ENCODE data around the gene METRN. TPM values are rescaled to one million over a fixed set of nuclear protein-coding genes. Genes with fewer than 3 reads are reported as not detected.
A peak's percentile ranks its signal among the peaks of the same experiment; 100 is the strongest.

Gene METRN
- total and polyA plus RNA-seq, 2 donors (not counting 1 experiment from before 2014, with no cell fraction given): 6.9 to 10.4 TPM

DNA sequence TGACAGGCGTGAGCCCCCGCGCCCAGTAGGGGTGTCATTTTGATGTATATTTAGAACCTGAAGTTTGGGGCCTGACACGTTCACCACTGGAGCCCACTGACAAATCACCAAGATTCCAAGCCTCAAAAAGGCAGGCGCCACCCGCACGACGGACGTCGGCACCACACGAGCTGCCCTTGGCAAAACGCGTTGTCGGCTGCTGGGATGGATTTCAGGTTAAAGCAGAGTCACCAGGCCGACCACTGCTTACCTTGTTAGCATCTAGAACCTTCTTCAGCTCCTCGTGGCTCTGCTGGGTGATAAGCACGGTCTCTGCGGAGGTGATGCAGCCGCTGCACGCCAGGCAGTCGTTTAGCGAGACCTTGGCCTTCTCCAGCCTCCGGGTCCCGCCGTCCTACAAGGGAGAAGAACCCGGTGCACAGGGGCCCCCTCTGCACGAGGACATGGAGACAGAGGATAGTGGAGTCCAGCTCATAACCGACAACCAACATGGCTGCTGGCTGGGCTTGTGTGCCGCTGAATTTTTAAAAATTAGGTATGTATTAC lies 22.1 kb downstream of the METRN start:
- Histone ChIP-seq H3K9ac (ENCODE audit: low read length) (no peak overlapping the region), H3K27ac (ENCODE audit: low read length in 2 of 2) (no peak overlapping the region), H3K79me2 (ENCODE audit: control insufficient read depth, insufficient read depth, low read length) (peaks cover 16% of the 10 kb centered on the region), H3K4me1 (ENCODE audit: control insufficient read depth in 2 of 2, insufficient read depth in 2 of 2, low read length in 2 of 2) (peaks cover 20 to 36% of the 10 kb centered on the region in 2 donors), H4K20me1 (ENCODE audit: control insufficient read depth, insufficient read depth, low read length, poor library complexity, severe bottlenecking) (peaks cover 9% of the 10 kb centered on the region), H3K36me3 (replicated peaks in 1 of 2; ENCODE audit: control extremely low read depth in 1 of 2, control insufficient read depth in 1 of 2, extremely low read depth in 1 of 2, insufficient read depth in 2 of 2, low read length in 1 of 2) (peaks cover 0 to 44% of the 10 kb centered on the region in 2 experiments), H3K4me2 (replicated peaks; ENCODE audit: low read depth, low read length, poor library complexity, severe bottlenecking) (peak overlapping the region; percentile 63), H2AFZ (ENCODE audit: insufficient read depth, low read depth, low read length, poor library complexity, severe bottlenecking) (no peak overlapping the region), H3K9me3 (ENCODE audit: control extremely low read depth in 1 of 3, control insufficient read depth in 2 of 3, insufficient read depth in 1 of 3, low read length in 2 of 3) (no peaks in the 10 kb centered on the region), H3K4me3 (ENCODE audit: control extremely low read depth in 1 of 5, extremely low read depth in 1 of 5, insufficient read depth in 1 of 5, low read depth in 2 of 5, low read length in 4 of 5) (no peak overlapping the region), H3K27me3 (replicated peaks in 1 of 4; ENCODE audit: control extremely low read depth in 1 of 4, control insufficient read depth in 3 of 4, insufficient read depth in 4 of 4, low read length in 3 of 4) (no peaks in the 10 kb centered on the region)
- intact Hi-C loops (cut with micrococcal nuclease): no loop called here
- H3K27me3 Mint-ChIP-seq: no peaks in the 10 kb centered on the region
- TF ChIP-seq CTCF (IDR thresholded peaks at IDR 0.05) (no peak), EZH2 (IDR thresholded peaks at IDR 0.05; ENCODE audit: borderline replicate concordance, insufficient read depth, low read depth, low read length, poor library complexity, severe bottlenecking) (no peak)
- H3K4me3 Mint-ChIP-seq: no peak overlapping the region
- no peak overlapping the region for H3K27ac Mint-ChIP-seq
- DNase-seq: no peak
- WGBS (ENCODE audit: insufficient coverage): 93% methylated on average over 18 of the region's 29 CpGs
- no peaks in the 10 kb centered on the region for H3K9me3 Mint-ChIP-seq (ENCODE audit: insufficient read depth)
- CTCF ChIA-PET: interaction anchor here (0.7 kb wide), 1 partner anchor 24 kb away, joined by 3 read pairs; no protein-coding TSS in a partner anchor
- no peak for ATAC-seq (ENCODE audit: low read depth)
- peaks cover 18% of the 10 kb centered on the region for H3K4me1 Mint-ChIP-seq
- POLR2A ChIA-PET: interaction anchor here (0.7 to 1.5 kb wide), 3 partner anchors 13 to 166 kb away, joined by 3 to 4 read pairs (median 3); partner anchors contain the start of gene ANTKMT
